CD8-positive, alpha-beta memory T cell (primary cell): ENCODE results near the gene AUTS2. TPM values are rescaled to one million over a fixed set of nuclear protein-coding genes. Genes with fewer than 3 reads are reported as not detected.
"Not testable (repeated sequence)": the region's sequence is repeated elsewhere in the genome, so short reads cannot be mapped to it uniquely, and the experiment has no call there.

Experiments
- CTCF ChIA-PET: fragments of 350-600 bp; sonication (Branson Sonifier 250); formaldehyde crosslinking; loops from one replicate; lab custom pipeline; 2021; ENCODE audit warnings: antibody characterized with exemption; lab: Charles Lee
- POLR2A ChIA-PET: fragments of 350-600 bp; sonication (Branson Sonifier 250); formaldehyde crosslinking; loops from one replicate; lab custom pipeline; 2021; ENCODE audit warnings: antibody characterized with exemption; lab: Charles Lee
- DNase-seq, 5 donors: peaks; one replicate each; pipeline versions ENCODE4 v3.0.0 to v3.0.0-alpha.2; 2020 to 2022; ENCODE audit warnings: mixed read lengths in 1 of 5
- H3K27ac ChIP-seq: one replicate; pipeline ENCODE4 v1.7.0; 2013; ENCODE audit warnings: low read depth, mild to moderate bottlenecking, low read length, moderate library complexity
- H3K27me3 ChIP-seq: 2 replicates; pipeline ENCODE4 v1.7.0; 2013; ENCODE audit warnings: low read length, mild to moderate bottlenecking; ENCODE audit not compliant: insufficient read depth, poor library complexity, severe bottlenecking
- H3K36me3 ChIP-seq: 2 replicates; pipeline ENCODE4 v1.7.0; 2013; ENCODE audit warnings: mild to moderate bottlenecking, low read length, moderate library complexity; ENCODE audit not compliant: insufficient read depth
- H3K4me1 ChIP-seq: 2 replicates; pipeline ENCODE4 v1.7.0; 2013; ENCODE audit warnings: mild to moderate bottlenecking, low read length, moderate library complexity; ENCODE audit not compliant: insufficient read depth
- H3K4me3 ChIP-seq: 2 replicates; pipeline ENCODE4 v1.7.0; 2013; ENCODE audit warnings: mild to moderate bottlenecking, low read length
- H3K9me3 ChIP-seq: 2 replicates; pipeline ENCODE4 v1.7.0; 2013; ENCODE audit warnings: mild to moderate bottlenecking, low read length
- H3K27ac Mint-ChIP-seq, 8 donors: one replicate each; pipeline ENCODE4 v1.8.0; 2020 to 2021; ENCODE audit warnings: mixed read lengths in 8 of 8, mild to moderate bottlenecking in 6 of 8, inconsistent platforms in 3 of 8, moderate library complexity in 3 of 8
- H3K27me3 Mint-ChIP-seq, 2 donors: one replicate each; pipeline ENCODE4 v1.8.0; 2020 to 2021; ENCODE audit warnings: mixed read lengths in 2 of 2, mild to moderate bottlenecking in 1 of 2, moderate library complexity in 1 of 2
- H3K36me3 Mint-ChIP-seq, 3 donors: one replicate each; pipeline ENCODE4 v1.8.0; 2020 to 2021; ENCODE audit warnings: mixed read lengths in 3 of 3, inconsistent platforms in 1 of 3, mild to moderate bottlenecking in 1 of 3
- H3K4me1 Mint-ChIP-seq, 3 donors: one replicate each; pipeline ENCODE4 v1.8.0; 2020 to 2021; ENCODE audit warnings: mixed read lengths in 3 of 3, inconsistent platforms in 1 of 3, mild to moderate bottlenecking in 1 of 3
- H3K4me3 Mint-ChIP-seq, 7 donors: one replicate each; pipeline ENCODE4 v1.8.0; 2020 to 2021; ENCODE audit warnings: mixed read lengths in 7 of 7, mild to moderate bottlenecking in 6 of 7, moderate library complexity in 4 of 7, inconsistent platforms in 2 of 7
- H3K9me3 Mint-ChIP-seq, 5 donors: one replicate each; pipeline ENCODE4 v1.8.0; 2020 to 2022; ENCODE audit warnings: mixed read lengths in 5 of 5, mild to moderate bottlenecking in 3 of 5, moderate library complexity in 2 of 5, inconsistent platforms in 1 of 5
- polyA plus RNA-seq: library from polyadenylated mRNA; unstranded; fragments of 300-500 nt; fragmentation: Illumina TruSeq; gene quantifications from one replicate; pipeline ENCODE4 v1.2.3, GENCODE V29; 2021
- total RNA-seq, 2 experiments: library from RNA; stranded (reverse); gene quantifications; one replicate each; pipeline ENCODE4 v1.2.3, GENCODE V29; 2021

The AUTS2 gene
- total and polyA plus RNA-seq, 3 experiments from 2014 or later: 4.4 to 9.9 (median 5.3) TPM

DNA sequence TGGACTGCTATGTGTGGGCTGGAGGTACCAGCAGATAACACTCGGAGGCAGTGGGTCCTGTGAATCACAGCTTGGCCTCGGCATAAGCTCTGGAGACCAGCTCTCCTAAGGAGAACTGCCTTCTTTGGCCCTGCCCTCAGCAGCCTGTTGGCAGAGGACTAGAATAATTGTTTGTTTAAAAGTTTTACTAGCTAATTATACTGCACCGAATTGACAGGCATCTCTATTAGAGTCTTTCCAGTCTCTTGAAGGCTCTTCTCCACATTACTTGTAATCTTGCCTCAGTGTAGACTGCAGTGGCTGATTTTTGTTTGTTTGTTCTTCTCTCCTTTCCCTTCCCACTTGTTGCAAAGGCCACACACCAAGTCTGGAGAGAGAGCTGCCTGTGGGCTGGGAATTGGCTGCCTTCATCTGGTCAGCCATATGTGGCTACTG is 183.2 kb downstream of the AUTS2 start:
- no peak for DNase-seq
- H3K4me3 ChIP-seq: no peak overlapping the region
- no peaks in the 10 kb centered on the region for H3K9me3 Mint-ChIP-seq
- H3K36me3 ChIP-seq: no peaks in the 10 kb centered on the region
- H3K4me1 Mint-ChIP-seq: no peaks in the 10 kb centered on the region
- H3K9me3 ChIP-seq: no peaks in the 10 kb centered on the region
- POLR2A ChIA-PET: no interaction called here
- no peak overlapping the region for H3K27ac ChIP-seq
- no peaks in the 10 kb centered on the region for H3K4me1 ChIP-seq
- no peaks in the 10 kb centered on the region for H3K27me3 Mint-ChIP-seq
- no peak overlapping the region for H3K27ac Mint-ChIP-seq
- no peaks in the 10 kb centered on the region for H3K27me3 ChIP-seq
- no peaks in the 10 kb centered on the region for H3K36me3 Mint-ChIP-seq
- CTCF ChIA-PET: no interaction called here
- no peak overlapping the region for H3K4me3 Mint-ChIP-seq

- H3K36me3 Mint-ChIP-seq: no peaks in the 10 kb centered on the region
- Histone ChIP-seq H3K27ac (no peak overlapping the region), H3K4me1 (no peaks in the 10 kb centered on the region), H3K9me3 (no peaks in the 10 kb centered on the region), H3K36me3 (no peaks in the 10 kb centered on the region), H3K27me3 (no peaks in the 10 kb centered on the region), H3K4me3 (no peak overlapping the region)
- H3K4me3 Mint-ChIP-seq: no peak overlapping the region
- H3K9me3 Mint-ChIP-seq: no peaks in the 10 kb centered on the region
- ChIA-PET CTCF (no interaction called here), POLR2A (no interaction called here)
- no peak overlapping the region for H3K27ac Mint-ChIP-seq
- H3K27me3 Mint-ChIP-seq: no peaks in the 10 kb centered on the region
- no peak for DNase-seq
- no peaks in the 10 kb centered on the region for H3K4me1 Mint-ChIP-seq
Observed at GRCh38 chr7:69782917-69783684, 184.8 kb downstream of the AUTS2 start.

DNA sequence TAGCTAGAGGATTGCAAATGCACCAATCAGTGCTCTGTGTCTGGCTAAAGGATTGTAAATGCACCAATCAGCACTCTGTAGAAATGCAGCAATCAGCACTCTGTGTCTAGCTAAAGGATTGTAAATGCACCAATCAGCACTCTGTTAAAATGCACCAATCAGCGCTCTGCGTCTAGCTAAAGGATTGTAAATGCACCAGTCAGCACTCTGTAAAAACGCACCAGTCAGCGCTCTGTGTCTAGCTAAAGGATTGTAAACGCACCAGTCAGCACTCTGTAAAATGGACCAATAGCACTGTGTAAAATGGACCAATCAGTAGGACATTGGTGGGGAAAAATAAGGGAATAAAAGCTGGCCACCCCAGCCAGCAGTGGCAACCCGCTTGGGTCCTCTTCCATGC is 187.9 kb downstream of the AUTS2 start:
- H3K4me1 Mint-ChIP-seq, H3K36me3 ChIP-seq, H3K9me3 Mint-ChIP-seq, POLR2A ChIA-PET, H3K27ac Mint-ChIP-seq, H3K27me3 ChIP-seq, DNase-seq, H3K4me3 Mint-ChIP-seq, H3K4me3 ChIP-seq, H3K4me1 ChIP-seq, CTCF ChIA-PET, H3K27me3 Mint-ChIP-seq, H3K36me3 Mint-ChIP-seq, H3K9me3 ChIP-seq, H3K27ac ChIP-seq: not testable (repeated sequence)

DNA sequence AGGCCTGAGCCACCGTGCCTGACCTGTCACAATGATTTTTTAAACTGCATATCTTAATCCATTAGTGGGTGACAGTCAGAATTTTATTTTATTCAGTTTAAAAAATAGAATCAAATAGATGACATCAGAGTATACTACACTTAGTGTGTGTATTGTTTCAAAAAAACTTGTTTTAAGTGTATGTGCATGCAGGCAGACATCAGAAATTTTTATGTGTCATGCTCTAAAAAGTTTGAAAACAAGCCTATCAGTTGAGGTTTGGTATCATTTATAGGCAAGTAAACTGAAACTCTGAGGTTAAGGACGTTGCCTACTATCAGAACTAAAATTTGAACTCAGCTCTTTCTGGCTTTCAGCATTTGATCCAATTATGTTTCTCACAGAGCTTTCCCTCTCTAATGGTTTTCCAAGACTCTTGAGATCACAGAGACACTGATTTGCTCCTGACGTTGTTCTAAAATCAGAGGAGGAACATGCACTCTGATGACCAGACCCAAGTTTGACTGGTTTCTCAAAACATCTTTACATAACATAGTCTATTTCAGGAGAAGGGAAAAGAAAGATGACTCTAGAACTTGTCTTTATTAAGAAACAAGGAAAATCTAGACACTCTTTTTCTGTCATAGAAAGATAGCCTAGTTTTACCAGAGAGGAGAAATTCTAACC is 188.6 kb downstream of the AUTS2 start:
- H3K4me1 ChIP-seq: no peaks in the 10 kb centered on the region
- H3K27ac ChIP-seq: no peak overlapping the region
- H3K36me3 ChIP-seq: no peaks in the 10 kb centered on the region
- Mint-ChIP-seq H3K4me1 (peaks cover 0 to 5% (median 3%) of the 10 kb centered on the region in 3 donors), H3K27ac (no peak overlapping the region), H3K27me3 (no peaks in the 10 kb centered on the region), H3K4me3 (no peak overlapping the region), H3K36me3 (no peaks in the 10 kb centered on the region), H3K9me3 (no peaks in the 10 kb centered on the region)
- DNase-seq: no peak
- ChIA-PET POLR2A (no interaction called here), CTCF (no interaction called here)
- H3K27me3 ChIP-seq: no peaks in the 10 kb centered on the region
- no peaks in the 10 kb centered on the region for H3K9me3 ChIP-seq
- no peak overlapping the region for H3K4me3 ChIP-seq

GRCh38 chr7:69787736-69788431 is 189.6 kb downstream of the AUTS2 start:
- DNase-seq: no peak
- no peaks in the 10 kb centered on the region for H3K36me3 Mint-ChIP-seq
- POLR2A ChIA-PET: no interaction called here

DNA sequence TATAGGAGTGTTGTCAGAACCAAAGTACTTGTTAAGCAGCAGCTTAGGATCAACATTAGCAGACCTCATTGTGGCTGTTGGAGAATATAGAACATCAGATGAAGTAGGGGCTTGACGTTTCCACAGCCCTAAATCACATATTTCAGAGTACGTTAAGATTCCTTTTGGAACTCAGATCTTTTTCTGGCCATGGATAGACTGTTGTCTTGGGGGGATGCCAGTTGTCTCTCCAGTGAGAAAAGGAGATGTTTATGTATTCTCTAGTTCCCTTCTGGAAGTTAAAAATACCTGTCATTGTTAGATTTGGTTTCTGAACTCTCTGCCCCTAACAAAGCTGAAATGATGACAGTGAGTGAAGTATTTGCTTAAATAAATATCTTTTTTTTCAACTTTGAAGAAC is 191.3 kb downstream of the AUTS2 start:
- Mint-ChIP-seq H3K27ac (no peak overlapping the region), H3K36me3 (no peaks in the 10 kb centered on the region), H3K27me3 (no peaks in the 10 kb centered on the region), H3K4me3 (no peak overlapping the region), H3K9me3 (no peaks in the 10 kb centered on the region), H3K4me1 (peaks cover 0 to 5% (median 3%) of the 10 kb centered on the region in 3 donors)
- POLR2A ChIA-PET: no interaction called here
- CTCF ChIA-PET: no interaction called here
- Histone ChIP-seq H3K4me3 (no peak overlapping the region), H3K36me3 (no peaks in the 10 kb centered on the region), H3K4me1 (no peaks in the 10 kb centered on the region), H3K27ac (no peak overlapping the region), H3K9me3 (no peaks in the 10 kb centered on the region), H3K27me3 (no peaks in the 10 kb centered on the region)
- no peak for DNase-seq

More at GRCh38 chr7:69787736-69788431, 189.6 kb downstream of the AUTS2 start:
- H3K9me3 ChIP-seq: no peaks in the 10 kb centered on the region
- CTCF ChIA-PET: no interaction called here
- Mint-ChIP-seq H3K27me3 (no peaks in the 10 kb centered on the region), H3K4me3 (no peak overlapping the region), H3K27ac (no peak overlapping the region), H3K9me3 (no peaks in the 10 kb centered on the region), H3K4me1 (peaks cover 0 to 5% (median 3%) of the 10 kb centered on the region in 3 donors)
- no peaks in the 10 kb centered on the region for H3K4me1 ChIP-seq
- no peaks in the 10 kb centered on the region for H3K27me3 ChIP-seq
- H3K36me3 ChIP-seq: no peaks in the 10 kb centered on the region
- H3K27ac ChIP-seq: no peak overlapping the region
- no peak overlapping the region for H3K4me3 ChIP-seq

DNA sequence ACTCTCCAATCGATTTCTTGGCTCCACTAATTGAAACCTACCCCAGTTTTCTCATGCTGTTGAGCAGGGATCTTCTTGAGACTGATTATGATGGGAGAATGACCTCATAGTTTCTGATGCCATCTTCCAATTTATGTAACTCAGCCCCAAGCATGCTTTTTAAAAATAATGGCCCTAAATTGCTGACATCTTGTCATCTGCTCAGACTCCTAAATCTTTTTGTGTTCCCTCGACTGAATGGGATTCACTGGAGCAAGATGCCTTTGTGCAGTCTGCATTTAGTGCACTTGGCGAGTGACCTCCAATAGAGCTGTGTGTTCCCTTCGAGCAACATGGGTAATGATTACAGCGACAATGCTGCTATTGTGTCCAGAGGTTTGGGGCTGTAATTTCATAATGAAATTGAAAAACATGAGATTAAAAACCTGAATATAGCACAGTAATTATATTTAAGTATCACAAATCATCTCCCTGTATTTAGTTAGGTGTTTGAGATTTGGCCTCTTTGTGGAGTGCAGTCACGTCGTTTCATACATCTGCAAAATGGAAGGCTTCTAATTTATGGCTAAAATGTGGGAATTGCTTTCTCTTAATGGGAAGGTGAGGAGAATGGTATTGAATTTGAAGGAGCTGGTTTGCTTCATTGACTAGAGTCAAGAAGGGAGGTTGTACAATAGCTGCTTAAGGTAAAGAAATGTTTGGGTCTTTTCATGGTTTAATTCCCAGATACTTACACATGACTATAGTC is 192.9 kb downstream of the AUTS2 start:
- POLR2A ChIA-PET: no interaction called here
- no peak overlapping the region for H3K4me3 ChIP-seq
- no peaks in the 10 kb centered on the region for H3K36me3 ChIP-seq
- DNase-seq: no peak
- H3K27me3 ChIP-seq: no peaks in the 10 kb centered on the region
- Mint-ChIP-seq H3K4me3 (no peak overlapping the region), H3K27me3 (peaks cover 0 to 2% of the 10 kb centered on the region in 2 donors), H3K4me1 (peaks cover 0 to 5% (median 3%) of the 10 kb centered on the region in 3 donors), H3K36me3 (no peaks in the 10 kb centered on the region), H3K27ac (peak overlapping the region in 1 of 8 donors; percentile 3), H3K9me3 (no peaks in the 10 kb centered on the region)
- no peak overlapping the region for H3K27ac ChIP-seq
- CTCF ChIA-PET: no interaction called here
- H3K9me3 ChIP-seq: no peaks in the 10 kb centered on the region
- no peaks in the 10 kb centered on the region for H3K4me1 ChIP-seq
